Measurements from ENCODE around the gene GINS2.

GINS2 gene

GRCh38 chr16:85688586-85689284 lies at the start of gene GINS2:
GINS2 (minus strand) TSS chr16:85688954; CDS start chr16:85688898, 56 bp downstream.
- peak; percentile 100 for ATAC-seq
- peak; percentile 92 for DNase-seq

GRCh38 chr16:85736921-85737320 lies 48.2 kb upstream of the GINS2 start:
- no peak for ATAC-seq

GRCh38 chr16:85735946-85736345 lies 47.2 kb upstream of the GINS2 start:
- no peak for DNase-seq
- peak; percentile 10 for ATAC-seq

More at GRCh38 chr16:85736921-85737320, 48.2 kb upstream of the GINS2 start:
- DNase-seq = no peak

- DNase-seq (peak; percentile 37), ATAC-seq (peak; percentile 68)
Measured at GRCh38 chr16:85735225-85735635, 46.5 kb upstream of the GINS2 start.

- ATAC-seq (no peak), DNase-seq (no peak)
Measured at GRCh38 chr16:85734311-85735017, 45.7 kb upstream of the GINS2 start.

- ATAC-seq (no peak), DNase-seq (no peak)
Measured at GRCh38 chr16:85733839-85734170, 45.1 kb upstream of the GINS2 start.

- ATAC-seq (no peak), DNase-seq (no peak)
Measured at GRCh38 chr16:85733155-85733838, 44.5 kb upstream of the GINS2 start.

- no peak for ATAC-seq
- no peak for DNase-seq
Measured at GRCh38 chr16:85731179-85731578, 42.4 kb upstream of the GINS2 start.

GRCh38 chr16:85730186-85730465 lies 41.4 kb upstream of the GINS2 start:
- no peak for ATAC-seq

GRCh38 chr16:85729452-85730185 lies 40.9 kb upstream of the GINS2 start:
- no peak for DNase-seq
- ATAC-seq = no peak

More at GRCh38 chr16:85730186-85730465, 41.4 kb upstream of the GINS2 start:
- DNase-seq = no peak

- DNase-seq = no peak
- no peak for ATAC-seq
Measured at GRCh38 chr16:85728879-85729278, 40.1 kb upstream of the GINS2 start.

- ATAC-seq (no peak), DNase-seq (no peak)
Measured at GRCh38 chr16:85724936-85725335, 36.2 kb upstream of the GINS2 start.

GRCh38 chr16:85724126-85724879 lies 35.5 kb upstream of the GINS2 start:
- ATAC-seq (no peak), DNase-seq (no peak)

- ATAC-seq (no peak), DNase-seq (no peak)
Measured at GRCh38 chr16:85722128-85722893, 33.6 kb upstream of the GINS2 start.

GRCh38 chr16:85720302-85720637 lies 31.5 kb upstream of the GINS2 start:
- no peak for ATAC-seq
- no peak for DNase-seq

GRCh38 chr16:85719605-85720301 lies 31.0 kb upstream of the GINS2 start:
- DNase-seq = no peak
- no peak for ATAC-seq

GRCh38 chr16:85718682-85719081 lies 29.9 kb upstream of the GINS2 start:
- ATAC-seq (no peak), DNase-seq (peak; percentile 36)

GRCh38 chr16:85718153-85718477 lies 29.4 kb upstream of the GINS2 start:
- DNase-seq (no peak), ATAC-seq (no peak)

- DNase-seq (peak; percentile 74), ATAC-seq (peak; percentile 38)
Measured at GRCh38 chr16:85717393-85718152, 28.8 kb upstream of the GINS2 start.

GRCh38 chr16:85716680-85717038 lies 27.9 kb upstream of the GINS2 start:
- ATAC-seq (no peak), DNase-seq (no peak)
